Ectodermal cell (in vitro differentiated cells): Measurements from ENCODE around the gene MAML2.
"Not testable (repeated sequence)": the region's sequence is repeated elsewhere in the genome, so short reads cannot be mapped to it uniquely, and the experiment has no call there.

Experiments used
- H3K27ac ChIP-seq: 2 replicates; pipeline ENCODE4 v1.7.0; 2013; ENCODE audit warnings: mild to moderate bottlenecking, low read depth, low read length; ENCODE audit not compliant: insufficient read depth, poor library complexity, severe bottlenecking
- H3K27me3 ChIP-seq: 2 replicates; pipeline ENCODE4 v1.7.0; 2013; ENCODE audit warnings: mild to moderate bottlenecking, low read length; ENCODE audit not compliant: insufficient read depth, control insufficient read depth, poor library complexity, severe bottlenecking
- H3K36me3 ChIP-seq: one replicate; pipeline ENCODE4 v1.7.0; 2013; ENCODE audit warnings: low read length; ENCODE audit not compliant: control insufficient read depth, insufficient read depth
- H3K4me1 ChIP-seq: one replicate; pipeline ENCODE4 v1.7.0; 2013; ENCODE audit warnings: low read length; ENCODE audit not compliant: control insufficient read depth, insufficient read depth
- H3K4me3 ChIP-seq: 2 replicates; pipeline ENCODE4 v1.7.0; 2013; ENCODE audit warnings: low read depth, low read length, control low read depth; ENCODE audit not compliant: insufficient read depth
- H3K9me3 ChIP-seq: 2 replicates; pipeline ENCODE4 v1.7.0; 2013; ENCODE audit warnings: mild to moderate bottlenecking, low read length, moderate library complexity; ENCODE audit not compliant: control insufficient read depth
- WGBS, 2 experiments: methylation state at CpG; one replicate each; pipeline ENCODE4 v1.1.7; 2013; ENCODE audit warnings: missing lambda C conversion rate in 2 of 2; 5-methylcytosine and 5-hydroxymethylcytosine counted together

The MAML2 gene

GRCh38 chr11:96294289-96294688, 48.7 kb downstream of the MAML2 start:
- Histone ChIP-seq H3K27me3 (no peaks in the 10 kb centered on the region), H3K27ac (no peak overlapping the region), H3K4me1 (no peaks in the 10 kb centered on the region), H3K9me3 (no peaks in the 10 kb centered on the region), H3K36me3 (no peaks in the 10 kb centered on the region), H3K4me3 (no peak overlapping the region)
- WGBS, 2 experiments = 90% methylated on average over 2 to 3 of the region's 3 CpGs

- Histone ChIP-seq H3K4me1 (no peaks in the 10 kb centered on the region), H3K9me3 (no peaks in the 10 kb centered on the region), H3K36me3 (no peaks in the 10 kb centered on the region), H3K27ac (no peak overlapping the region), H3K4me3 (no peak overlapping the region), H3K27me3 (no peaks in the 10 kb centered on the region)
- 91% methylated on average over 3 of the region's 3 CpGs for WGBS, 2 experiments
These were observed 49.4 kb downstream of the MAML2 start for GRCh38 chr11:96293598-96294021.

DNA sequence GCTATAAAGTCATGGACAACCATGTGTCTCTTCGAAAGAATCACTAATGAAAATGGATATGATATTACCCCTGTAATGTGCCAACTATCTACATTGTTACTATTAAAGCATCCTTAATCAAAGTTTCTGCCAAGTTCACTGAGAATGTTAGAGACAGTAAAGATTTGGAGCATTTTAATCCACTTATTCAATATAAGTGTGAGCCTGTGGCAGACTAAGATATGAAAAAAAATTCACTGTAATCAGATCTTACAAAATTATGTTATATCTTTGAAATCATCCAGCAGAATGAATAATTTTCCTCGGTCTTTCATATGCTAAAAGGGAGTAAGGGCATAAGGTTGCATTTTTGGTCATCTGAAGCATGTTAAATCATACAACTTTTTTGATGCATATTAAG, 49.9 kb downstream of the MAML2 start:
- 89% methylated on average over 1 of the region's 2 CpGs; no CpG with 5 or more reads in 1 of the 2 experiments for WGBS, 2 experiments
- Histone ChIP-seq H3K4me1 (no peaks in the 10 kb centered on the region), H3K27me3 (no peaks in the 10 kb centered on the region), H3K9me3 (no peaks in the 10 kb centered on the region), H3K36me3 (no peaks in the 10 kb centered on the region), H3K27ac (no peak overlapping the region), H3K4me3 (no peak overlapping the region)

- Histone ChIP-seq H3K4me1 (no peaks in the 10 kb centered on the region), H3K9me3 (no peaks in the 10 kb centered on the region), H3K27ac (no peak overlapping the region), H3K4me3 (no peak overlapping the region), H3K27me3 (no peaks in the 10 kb centered on the region), H3K36me3 (no peaks in the 10 kb centered on the region)
These were observed 50.5 kb downstream of the MAML2 start for GRCh38 chr11:96292291-96293010.

- no peak overlapping the region for H3K27ac ChIP-seq
- 80% methylated on average over 1 of the region's 1 CpG; no CpG with 5 or more reads in 1 of the 2 experiments for WGBS, 2 experiments
These were observed 52.4 kb downstream of the MAML2 start for GRCh38 chr11:96290631-96291030.

DNA sequence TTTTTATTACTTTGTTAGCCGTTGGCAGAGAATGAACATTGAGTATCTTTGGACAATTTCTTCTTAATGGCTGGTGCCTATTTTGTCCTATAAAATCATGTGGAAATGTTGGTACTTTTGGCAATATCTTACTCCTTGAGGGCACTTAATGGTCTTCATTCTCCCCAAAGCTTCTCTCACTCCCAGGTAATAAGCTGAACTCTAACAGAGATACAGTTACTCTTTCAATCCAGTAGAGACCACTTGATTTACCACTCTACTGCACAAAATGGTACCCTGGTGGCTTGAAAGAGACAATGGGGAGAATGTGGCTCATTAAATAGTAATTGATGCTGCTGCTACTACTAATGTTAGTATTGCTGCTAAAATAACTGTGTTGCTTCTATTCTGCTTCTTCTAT, 53.0 kb downstream of the MAML2 start:
- Histone ChIP-seq H3K27me3 (no peaks in the 10 kb centered on the region), H3K4me3 (no peak overlapping the region), H3K36me3 (no peaks in the 10 kb centered on the region), H3K9me3 (no peaks in the 10 kb centered on the region), H3K4me1 (no peaks in the 10 kb centered on the region), H3K27ac (no peak overlapping the region)
- WGBS, 2 experiments = 92 to 100% methylated on average over 1 of the region's 1 CpG

More at GRCh38 chr11:96290631-96291030, 52.4 kb downstream of the MAML2 start:
- Histone ChIP-seq H3K36me3 (no peaks in the 10 kb centered on the region), H3K27me3 (no peaks in the 10 kb centered on the region), H3K9me3 (no peaks in the 10 kb centered on the region), H3K4me3 (no peak overlapping the region), H3K4me1 (no peaks in the 10 kb centered on the region)

DNA sequence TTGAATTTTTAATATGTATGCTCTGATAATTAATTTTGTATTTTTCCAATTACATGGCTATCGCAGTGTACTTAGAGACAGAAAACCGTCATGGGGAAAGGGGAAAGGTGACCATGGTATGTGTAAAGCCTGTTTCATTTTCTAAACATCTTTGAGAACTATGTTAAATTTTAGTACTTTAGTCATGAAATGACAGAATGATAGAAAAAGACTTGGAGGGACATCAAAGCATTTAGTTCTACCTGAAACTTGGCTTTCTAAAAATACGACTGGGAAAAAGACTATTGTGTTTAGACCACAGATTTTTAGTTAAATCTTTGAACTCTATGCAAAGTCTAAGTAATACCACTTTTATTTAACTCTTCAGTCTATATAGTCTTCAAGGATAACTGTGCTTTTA, 54.1 kb downstream of the MAML2 start:
- Histone ChIP-seq H3K27ac (no peak overlapping the region), H3K4me3 (no peak overlapping the region), H3K36me3 (no peaks in the 10 kb centered on the region), H3K27me3 (no peaks in the 10 kb centered on the region), H3K4me1 (no peaks in the 10 kb centered on the region), H3K9me3 (no peaks in the 10 kb centered on the region)
- WGBS, 2 experiments = 96 to 97% methylated on average over 3 of the region's 3 CpGs

DNA sequence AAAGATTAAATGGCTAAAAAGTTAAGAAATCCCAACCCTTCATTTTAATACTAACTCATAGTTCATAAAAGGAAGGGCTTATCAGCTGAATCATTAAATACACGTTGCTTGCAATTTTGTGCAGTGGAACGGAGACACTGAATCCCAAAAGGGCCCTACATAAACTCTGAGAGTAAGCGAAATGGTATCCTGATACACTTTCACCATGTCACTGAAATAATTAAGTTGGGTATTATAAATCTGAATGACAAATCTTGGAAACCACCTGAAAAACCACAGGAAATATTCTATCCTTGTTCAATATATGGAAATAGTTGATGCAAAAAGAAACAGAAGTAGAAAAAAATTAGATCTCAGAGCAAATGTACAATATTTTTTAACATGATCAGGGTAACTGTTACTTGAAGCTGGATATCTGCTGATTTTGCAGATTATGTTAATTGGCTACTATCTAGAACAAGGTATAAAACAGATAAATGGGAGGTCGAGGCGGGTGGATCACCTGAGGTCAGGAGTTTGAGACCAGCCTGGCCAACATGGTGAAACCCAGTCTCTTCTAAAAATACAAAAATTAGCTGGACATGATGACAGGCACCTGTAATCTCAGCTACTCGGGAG, 55.1 kb downstream of the MAML2 start:
- Histone ChIP-seq H3K27ac (no peak overlapping the region), H3K4me1 (no peaks in the 10 kb centered on the region), H3K4me3 (no peak overlapping the region), H3K27me3 (no peaks in the 10 kb centered on the region), H3K9me3 (no peaks in the 10 kb centered on the region), H3K36me3 (no peaks in the 10 kb centered on the region)
- 87 to 93% methylated on average over 6 of the region's 6 CpGs for WGBS, 2 experiments

- not testable (repeated sequence) for H3K27me3 ChIP-seq, H3K4me3 ChIP-seq, H3K36me3 ChIP-seq, H3K4me1 ChIP-seq, H3K9me3 ChIP-seq, H3K27ac ChIP-seq
- WGBS, 2 experiments = 90 to 91% methylated on average over 5 to 6 of the region's 6 CpGs
These were observed 57.0 kb downstream of the MAML2 start for GRCh38 chr11:96285985-96286384.

GRCh38 chr11:96284917-96285316, 58.1 kb downstream of the MAML2 start:
- Histone ChIP-seq H3K9me3 (no peaks in the 10 kb centered on the region), H3K4me3 (no peak overlapping the region), H3K27me3 (no peaks in the 10 kb centered on the region), H3K36me3 (no peaks in the 10 kb centered on the region), H3K27ac (no peak overlapping the region), H3K4me1 (no peaks in the 10 kb centered on the region)
- WGBS, 2 experiments = 89 to 100% methylated on average over 1 to 3 of the region's 3 CpGs
